IPS-18a (cell line): ENCODE data around the gene PTPRJ.
"Not testable (repeated sequence)": the region's sequence is repeated elsewhere in the genome, so short reads cannot be mapped to it uniquely, and the experiment has no call there.

Experiments
- H3K27ac ChIP-seq: one replicate; pipeline ENCODE4 v1.5.1; 2013; ENCODE audit warnings: low read length
- H3K27me3 ChIP-seq: one replicate; pipeline ENCODE4 v1.6.1; 2013; ENCODE audit warnings: mild to moderate bottlenecking, low read length; ENCODE audit not compliant: control insufficient read depth, insufficient read depth
- H3K36me3 ChIP-seq: one replicate; pipeline ENCODE4 v1.6.1; 2013; ENCODE audit warnings: low read depth, low read length; ENCODE audit not compliant: control insufficient read depth
- H3K4me1 ChIP-seq: one replicate; pipeline ENCODE4 v1.6.1; 2013; ENCODE audit warnings: low read depth, low read length; ENCODE audit not compliant: control insufficient read depth
- H3K4me3 ChIP-seq: one replicate; pipeline ENCODE4 v1.5.1; 2013; ENCODE audit warnings: low read length
- H3K9ac ChIP-seq: one replicate; pipeline ENCODE4 v1.6.1; 2013; ENCODE audit warnings: mild to moderate bottlenecking, low read length, moderate library complexity
- H3K9me3 ChIP-seq: one replicate; pipeline ENCODE4 v1.6.1; 2013; ENCODE audit warnings: low read depth, low read length; ENCODE audit not compliant: control insufficient read depth

The PTPRJ gene

DNA sequence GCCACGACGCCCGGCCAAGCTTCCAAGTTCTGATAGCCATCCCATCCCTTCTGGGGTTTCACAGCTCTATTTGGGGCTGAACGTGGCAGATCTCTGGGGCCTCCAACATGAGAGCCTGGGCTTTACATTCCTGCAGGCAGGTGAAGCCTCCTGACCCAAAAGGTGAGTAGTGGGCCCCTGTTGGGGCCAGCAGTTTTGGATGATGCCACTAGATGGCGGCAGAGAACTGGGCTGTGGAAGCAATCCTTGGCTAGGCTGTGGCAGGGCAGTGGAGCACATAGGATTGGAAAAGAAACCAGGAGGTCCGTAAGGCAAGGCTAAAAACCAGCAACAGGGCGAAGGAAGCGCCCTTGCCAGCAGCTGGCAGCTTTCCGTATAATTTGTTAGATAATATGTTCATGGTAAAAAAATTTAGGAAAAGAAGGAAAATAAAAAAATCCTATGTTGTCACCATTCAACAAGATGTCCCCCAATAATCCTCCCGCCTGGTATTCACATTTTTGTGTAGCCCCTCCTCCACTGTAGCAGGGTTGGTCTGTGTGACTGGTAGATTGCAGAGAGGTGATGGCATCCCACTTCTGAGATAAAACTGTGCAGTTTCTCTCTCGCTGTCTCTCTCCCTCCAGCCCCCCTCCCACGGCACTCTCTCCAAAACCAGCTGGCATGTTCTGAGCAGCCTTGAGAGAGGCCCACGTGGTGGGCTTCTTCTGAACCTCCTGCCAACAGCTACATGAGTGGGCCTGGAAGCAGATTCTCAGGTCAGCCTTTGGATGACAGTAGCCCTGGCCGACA lies 192.7 kb downstream of the PTPRJ start:
- Histone ChIP-seq H3K4me1 (no peaks in the 10 kb centered on the region), H3K4me3 (no peak overlapping the region), H3K9ac (no peak overlapping the region)

DNA sequence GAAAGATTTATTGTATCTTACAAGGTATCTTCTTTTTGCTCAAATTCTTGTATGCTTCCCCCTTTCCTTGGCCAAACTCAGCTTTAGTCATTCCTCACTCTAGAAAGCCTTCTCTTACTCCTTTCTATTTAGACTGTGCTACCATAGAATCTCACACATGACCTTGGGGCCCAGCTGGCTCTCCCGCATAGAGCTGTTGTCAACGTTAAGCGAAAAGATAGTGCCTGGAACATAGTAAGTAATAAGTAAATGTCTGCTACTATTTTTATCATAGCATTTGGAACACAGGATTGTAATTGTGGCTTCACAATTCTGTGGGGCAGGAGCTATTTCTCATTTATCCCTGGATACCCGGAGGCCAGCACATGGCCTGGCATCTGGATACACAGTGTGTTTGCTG lies 197.3 kb downstream of the PTPRJ start:
- no peaks in the 10 kb centered on the region for H3K4me1 ChIP-seq
- no peak overlapping the region for H3K4me3 ChIP-seq
- no peak overlapping the region for H3K27ac ChIP-seq
- no peaks in the 10 kb centered on the region for H3K27me3 ChIP-seq
- peaks cover 38% of the 10 kb centered on the region for H3K9me3 ChIP-seq
- no peaks in the 10 kb centered on the region for H3K36me3 ChIP-seq
- H3K9ac ChIP-seq = no peak overlapping the region

More for the DNA sequence above, 192.7 kb downstream of the PTPRJ start:
- no peaks in the 10 kb centered on the region for H3K27me3 ChIP-seq
- no peak overlapping the region for H3K27ac ChIP-seq
- H3K9me3 ChIP-seq = peaks cover 10% of the 10 kb centered on the region
- no peaks in the 10 kb centered on the region for H3K36me3 ChIP-seq

DNA sequence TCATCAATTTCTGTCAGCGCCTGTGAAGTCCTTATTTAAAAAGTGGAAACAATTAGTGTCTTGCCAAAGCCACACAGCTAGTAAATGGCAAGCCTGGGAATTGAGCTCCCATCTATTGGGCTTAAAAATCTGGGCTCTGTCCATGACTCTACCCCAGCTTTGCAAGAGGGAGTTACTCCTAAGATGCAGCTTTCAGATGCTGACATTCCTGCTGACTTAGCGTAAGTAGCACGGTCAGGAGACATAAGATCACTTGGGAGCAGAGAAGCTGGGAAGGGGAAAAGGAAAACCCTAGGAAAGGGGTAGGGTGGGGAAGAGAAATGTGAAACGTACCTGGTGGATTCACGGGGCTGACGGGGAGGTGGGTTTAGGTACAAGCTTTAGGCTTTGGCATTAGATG lies 200.3 kb downstream of the PTPRJ start:
- Histone ChIP-seq H3K36me3 (no peaks in the 10 kb centered on the region), H3K4me3 (no peak overlapping the region), H3K9ac (no peak overlapping the region), H3K9me3 (peaks cover 50% of the 10 kb centered on the region), H3K4me1 (no peaks in the 10 kb centered on the region), H3K27ac (no peak overlapping the region), H3K27me3 (no peaks in the 10 kb centered on the region)

DNA sequence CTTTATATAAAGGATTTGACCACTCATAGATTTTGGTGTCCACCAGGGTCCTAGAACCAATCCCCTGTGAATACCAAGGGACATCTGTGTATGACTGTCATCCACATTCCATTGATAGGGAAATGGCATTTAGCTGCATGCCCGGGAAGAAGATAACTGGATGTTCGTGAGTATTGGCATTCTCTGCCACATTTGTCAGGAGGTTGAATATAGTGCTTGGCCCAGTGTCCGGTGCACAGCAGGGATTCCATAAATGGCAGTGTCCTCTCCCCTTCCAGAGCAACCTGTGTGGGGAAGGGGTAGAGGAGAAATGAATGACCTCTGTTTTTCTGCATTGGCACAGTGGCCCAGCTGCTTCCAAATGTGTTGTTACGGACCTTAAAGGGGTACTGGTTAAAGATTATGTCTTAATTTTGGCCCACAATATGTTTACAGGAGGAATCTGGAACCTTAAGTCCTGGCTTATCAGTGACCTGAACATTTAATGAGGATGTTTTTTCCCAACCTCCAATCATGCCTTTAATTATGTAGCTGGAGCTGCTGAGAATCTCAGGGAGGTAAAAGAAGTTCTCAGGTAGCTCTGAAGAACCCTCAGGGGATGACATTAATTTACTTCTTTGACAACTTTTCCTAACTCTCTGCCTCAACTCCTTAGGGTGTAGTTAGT lies 202.6 kb downstream of the PTPRJ start:
- H3K9ac ChIP-seq = no peak overlapping the region
- no peaks in the 10 kb centered on the region for H3K4me1 ChIP-seq
- H3K27ac ChIP-seq = no peak overlapping the region
- no peak overlapping the region for H3K4me3 ChIP-seq
- H3K27me3 ChIP-seq = no peaks in the 10 kb centered on the region
- no peaks in the 10 kb centered on the region for H3K36me3 ChIP-seq
- H3K9me3 ChIP-seq = peaks cover 40% of the 10 kb centered on the region

DNA sequence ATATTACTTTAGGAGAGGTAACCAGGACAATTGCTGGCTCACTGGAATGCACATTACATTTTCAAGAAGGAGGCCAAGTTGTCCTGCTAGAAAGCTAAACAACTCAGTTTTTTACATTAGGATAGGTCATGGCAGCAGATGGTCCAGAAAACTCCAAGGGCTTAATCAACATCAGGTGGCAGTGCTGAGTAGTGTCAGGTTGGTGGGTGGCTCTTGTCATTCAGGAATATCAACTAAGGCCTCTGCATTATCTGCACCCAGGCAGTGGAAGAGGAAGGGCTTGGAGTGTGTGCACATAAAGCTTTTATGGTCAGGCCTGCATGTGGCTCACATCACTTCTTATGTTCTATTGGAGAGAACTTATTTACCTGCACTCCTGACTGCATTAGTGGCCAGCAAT lies 204.1 kb downstream of the PTPRJ start:
- Histone ChIP-seq H3K9ac (no peak overlapping the region), H3K9me3 (peaks cover 32% of the 10 kb centered on the region), H3K4me1 (no peaks in the 10 kb centered on the region), H3K27me3 (no peaks in the 10 kb centered on the region), H3K4me3 (no peak overlapping the region), H3K36me3 (no peaks in the 10 kb centered on the region), H3K27ac (no peak overlapping the region)

DNA sequence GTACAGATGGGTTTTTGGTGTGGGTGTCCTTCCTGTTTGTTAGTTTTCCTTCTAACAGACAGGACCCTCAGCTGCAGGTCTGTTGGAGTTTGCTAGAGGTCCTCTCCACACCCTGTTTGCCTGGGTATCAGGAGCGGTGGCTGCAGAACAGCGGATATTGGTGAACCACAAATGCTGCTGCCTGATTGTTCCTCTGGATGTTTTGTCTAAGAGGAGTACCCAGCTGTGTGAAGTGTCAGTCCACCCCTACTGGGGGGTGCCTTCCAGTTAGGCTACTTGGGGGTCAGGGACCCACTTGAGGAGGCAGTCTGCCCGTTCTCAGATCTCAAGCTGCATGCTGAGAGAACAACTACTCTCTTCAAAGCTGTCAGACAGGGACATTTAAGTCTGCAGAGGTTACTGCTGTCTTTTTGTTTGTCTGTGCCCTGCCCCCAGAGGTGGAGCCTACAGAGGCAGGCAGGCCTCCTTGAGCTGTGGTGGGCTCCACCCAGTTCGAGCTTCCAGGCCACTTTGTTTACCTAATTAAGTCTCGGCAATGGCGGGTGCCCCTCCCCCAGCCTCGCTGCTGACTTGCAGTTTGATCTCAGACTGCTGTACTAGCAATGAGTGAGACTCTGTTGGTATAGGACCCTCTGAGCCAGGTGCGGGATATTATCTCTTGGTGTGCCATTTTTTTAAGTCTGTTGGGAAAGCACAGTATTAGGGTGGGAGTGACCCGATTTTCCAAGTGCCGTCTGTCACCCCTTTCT lies 210.7 kb downstream of the PTPRJ start:
- H3K9me3 ChIP-seq = peaks cover 23% of the 10 kb centered on the region
- not testable (repeated sequence) for H3K9ac ChIP-seq, H3K36me3 ChIP-seq, H3K4me1 ChIP-seq, H3K4me3 ChIP-seq, H3K27ac ChIP-seq, H3K27me3 ChIP-seq

DNA sequence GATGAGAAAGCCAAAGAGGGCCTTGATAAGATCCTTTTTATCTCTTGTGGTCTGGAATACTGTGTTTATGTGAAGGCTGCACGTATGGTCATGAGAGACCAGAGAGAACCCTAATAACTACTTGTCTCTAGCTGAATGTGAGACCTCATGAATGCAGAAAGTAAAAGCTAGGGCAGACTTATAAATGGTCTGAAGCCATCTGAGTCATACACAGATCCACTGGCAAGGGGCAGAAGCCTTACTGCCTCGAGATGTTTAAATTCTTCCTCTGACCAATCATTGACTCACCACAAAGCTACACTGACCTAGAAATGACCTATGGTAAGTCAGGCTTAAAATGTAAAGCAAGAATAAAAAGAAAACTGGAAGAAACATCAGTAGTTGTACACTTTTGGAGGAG lies 213.5 kb downstream of the PTPRJ start:
- Histone ChIP-seq H3K36me3 (no peaks in the 10 kb centered on the region), H3K27ac (no peak overlapping the region), H3K9me3 (peaks cover 32% of the 10 kb centered on the region), H3K4me1 (no peaks in the 10 kb centered on the region), H3K9ac (no peak overlapping the region), H3K27me3 (no peaks in the 10 kb centered on the region), H3K4me3 (no peak overlapping the region)

DNA sequence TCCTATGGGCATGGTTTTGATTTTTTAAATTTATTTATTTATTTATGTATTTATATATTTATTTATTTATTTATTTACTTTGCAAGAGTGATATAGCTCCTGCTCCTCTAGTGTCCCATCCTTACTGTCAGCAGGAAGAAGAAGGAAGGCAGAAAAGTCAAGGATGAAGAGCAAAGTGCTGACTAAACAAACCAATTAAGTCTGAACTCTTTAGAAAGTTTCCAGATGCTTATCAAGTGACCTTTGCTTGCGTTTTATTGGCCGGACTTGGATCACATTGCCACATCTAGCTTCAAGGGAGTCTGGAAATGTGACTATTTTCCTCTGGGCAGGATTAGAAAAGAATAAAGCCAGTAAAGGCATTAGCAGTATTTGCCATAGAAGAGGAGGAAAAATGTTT lies 227.5 kb downstream of the PTPRJ start:
- no peak overlapping the region for H3K4me3 ChIP-seq
- H3K4me1 ChIP-seq = no peaks in the 10 kb centered on the region
- H3K27ac ChIP-seq = no peak overlapping the region
- peaks cover 62% of the 10 kb centered on the region for H3K9me3 ChIP-seq
- H3K36me3 ChIP-seq = no peaks in the 10 kb centered on the region
- H3K27me3 ChIP-seq = no peaks in the 10 kb centered on the region
- H3K9ac ChIP-seq = no peak overlapping the region

DNA sequence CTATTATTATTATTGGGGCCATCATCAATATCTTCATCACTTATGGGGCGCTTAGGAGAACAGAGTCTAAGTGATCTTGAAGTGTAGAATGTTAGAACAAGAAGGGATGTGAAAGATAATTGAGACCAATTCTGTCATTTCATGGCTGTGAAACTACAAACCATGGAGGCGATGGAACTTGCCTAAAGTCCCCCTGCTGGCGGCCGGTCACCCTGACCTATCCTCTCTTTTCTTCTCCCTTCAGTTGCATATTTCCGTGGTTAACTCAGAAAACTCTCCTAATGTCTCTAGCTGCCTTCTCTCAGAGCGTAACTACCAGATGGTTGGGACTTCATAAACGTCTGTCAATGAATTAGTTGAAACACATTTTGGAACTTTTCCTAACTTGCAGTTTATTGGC lies 229.7 kb downstream of the PTPRJ start:
- peaks cover 69% of the 10 kb centered on the region for H3K9me3 ChIP-seq
- no peaks in the 10 kb centered on the region for H3K36me3 ChIP-seq
- H3K27me3 ChIP-seq = no peaks in the 10 kb centered on the region
- no peaks in the 10 kb centered on the region for H3K4me1 ChIP-seq
- no peak overlapping the region for H3K27ac ChIP-seq
- H3K4me3 ChIP-seq = no peak overlapping the region
- no peak overlapping the region for H3K9ac ChIP-seq

DNA sequence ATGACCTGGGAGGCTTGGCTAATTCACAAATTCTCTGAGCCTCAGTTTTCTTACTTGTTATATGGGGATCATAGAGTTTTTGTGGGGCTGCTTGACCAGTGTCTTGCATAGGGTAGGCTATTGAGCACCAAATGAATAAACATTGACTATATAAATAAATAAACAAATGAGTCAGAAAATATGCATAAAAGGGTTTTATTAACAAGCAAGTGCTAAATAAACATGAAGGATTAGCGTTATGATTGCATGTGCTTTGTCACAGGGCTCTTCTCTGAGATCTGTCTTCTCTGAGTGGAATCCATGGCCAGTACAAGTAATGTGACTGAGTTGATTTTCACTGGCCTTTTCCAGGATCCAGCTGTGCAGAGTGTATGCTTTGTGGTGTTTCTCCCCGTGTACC lies 236.2 kb downstream of the PTPRJ start, which contains the start of gene OR4B1:
Gene OR4B1 (plus strand): TSS at position 301 of the 400 bp plus-strand sequence. CDS start 0 bp downstream, at position 301.
- Histone ChIP-seq H3K27ac (no peak within 1 kb of the TSS), H3K4me1 (no peaks in the 10 kb centered on the region), H3K9ac (no peak within 1 kb of the TSS), H3K36me3 (no peaks in the 10 kb centered on the region), H3K4me3 (no peak within 1 kb of the TSS), H3K9me3 (peaks cover 72% of the 10 kb centered on the region), H3K27me3 (no peaks in the 10 kb centered on the region)
